Fibroblast of skin of right biceps (primary cell): ENCODE measurements around the gene AIF1L.

Experiments used
- DNase-seq: peaks from one replicate; pipeline ENCODE4 v3.0.0-alpha.2; 2013

Gene AIF1L

GRCh38 chr9:131078427-131079366, 17.6 kb upstream of the AIF1L start:
- no peak for DNase-seq

- no peak for DNase-seq
Measured at GRCh38 chr9:131080589-131080988, 15.7 kb upstream of the AIF1L start.

- DNase-seq, result no peak
Measured at GRCh38 chr9:131081868-131082267, 14.5 kb upstream of the AIF1L start.

- DNase-seq, result no peak
Measured at GRCh38 chr9:131082774-131083512, 13.4 kb upstream of the AIF1L start.

GRCh38 chr9:131084661-131085369, 11.5 kb upstream of the AIF1L start:
- DNase-seq, result no peak

GRCh38 chr9:131085370-131086122, 10.8 kb upstream of the AIF1L start:
- no peak for DNase-seq

GRCh38 chr9:131087354-131087893, 8.9 kb upstream of the AIF1L start:
- no peak for DNase-seq

- no peak for DNase-seq
Measured at GRCh38 chr9:131090025-131090787, 6.1 kb upstream of the AIF1L start.

- no peak for DNase-seq
Measured at GRCh38 chr9:131091352-131091992, 4.9 kb upstream of the AIF1L start.

- no peak for DNase-seq
Measured at GRCh38 chr9:131092030-131092429, 4.3 kb upstream of the AIF1L start.

- no peak for DNase-seq
Measured at GRCh38 chr9:131092548-131093440, 3.5 kb upstream of the AIF1L start.

GRCh38 chr9:131094015-131094414, 2.3 kb upstream of the AIF1L start:
- DNase-seq, result no peak

GRCh38 chr9:131094622-131095021, 1.7 kb upstream of the AIF1L start:
- DNase-seq, result peak; percentile 52

- DNase-seq, result no peak
Measured at GRCh38 chr9:131095666-131096268, 564 bp upstream of the AIF1L start.

- DNase-seq, result no peak
Measured at GRCh38 chr9:131097126-131097947, 1.0 kb downstream of the AIF1L start.

GRCh38 chr9:131097948-131098278, 1.6 kb downstream of the AIF1L start:
- DNase-seq, result no peak

- DNase-seq, result no peak
Measured at GRCh38 chr9:131098391-131099101, 2.2 kb downstream of the AIF1L start.

- DNase-seq, result no peak
Measured at GRCh38 chr9:131099102-131099606, 2.8 kb downstream of the AIF1L start.
